ENCODE data around the gene FNDC1. TPM values are rescaled to one million over a fixed set of nuclear protein-coding genes. Genes with fewer than 3 reads are reported as not detected.

FNDC1 gene
- total and polyA plus RNA-seq, 12 donors: 0.07 to 6.2 (median 2.7) TPM

DNA sequence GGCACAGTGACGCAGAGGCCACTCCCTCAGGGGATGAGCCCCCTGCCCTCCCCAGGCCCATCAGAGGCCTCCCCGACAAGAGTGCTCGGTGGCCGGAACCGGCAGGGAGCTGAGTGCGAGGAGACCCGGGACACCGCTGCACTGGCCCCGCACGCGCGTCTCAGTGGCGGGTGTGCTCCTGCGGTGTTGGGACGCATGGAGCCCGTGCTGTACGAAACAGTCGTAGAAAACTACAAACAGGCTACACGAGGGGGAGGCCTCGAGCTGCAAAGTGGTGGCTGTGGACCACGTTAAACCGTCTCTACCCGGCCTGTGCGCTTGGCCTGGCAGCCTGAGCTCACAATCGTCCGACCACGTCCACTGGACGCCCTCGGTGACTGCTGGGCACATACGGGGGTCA lies 40.2 kb upstream of the FNDC1 start:
- H3K9me3 ChIP-seq: no peaks in the 10 kb centered on the region
- ATAC-seq (no peak), DNase-seq (no peak)
- intact Hi-C loops (cut with DNase I): no loop called here
- peaks cover 0 to 24% (median 13%) of the 10 kb centered on the region in 9 donors for H3K4me1 ChIP-seq
- TF ChIP-seq, protein P1, sequence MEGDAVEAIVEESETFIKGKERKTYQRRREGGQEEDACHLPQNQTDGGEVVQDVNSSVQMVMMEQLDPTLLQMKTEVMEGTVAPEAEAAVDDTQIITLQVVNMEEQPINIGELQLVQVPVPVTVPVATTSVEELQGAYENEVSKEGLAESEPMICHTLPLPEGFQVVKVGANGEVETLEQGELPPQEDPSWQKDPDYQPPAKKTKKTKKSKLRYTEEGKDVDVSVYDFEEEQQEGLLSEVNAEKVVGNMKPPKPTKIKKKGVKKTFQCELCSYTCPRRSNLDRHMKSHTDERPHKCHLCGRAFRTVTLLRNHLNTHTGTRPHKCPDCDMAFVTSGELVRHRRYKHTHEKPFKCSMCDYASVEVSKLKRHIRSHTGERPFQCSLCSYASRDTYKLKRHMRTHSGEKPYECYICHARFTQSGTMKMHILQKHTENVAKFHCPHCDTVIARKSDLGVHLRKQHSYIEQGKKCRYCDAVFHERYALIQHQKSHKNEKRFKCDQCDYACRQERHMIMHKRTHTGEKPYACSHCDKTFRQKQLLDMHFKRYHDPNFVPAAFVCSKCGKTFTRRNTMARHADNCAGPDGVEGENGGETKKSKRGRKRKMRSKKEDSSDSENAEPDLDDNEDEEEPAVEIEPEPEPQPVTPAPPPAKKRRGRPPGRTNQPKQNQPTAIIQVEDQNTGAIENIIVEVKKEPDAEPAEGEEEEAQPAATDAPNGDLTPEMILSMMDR (IDR thresholded peaks at IDR 0.05): no peak
- no peak overlapping the region for H3K4me3 ChIP-seq
- no peaks in the 10 kb centered on the region for H3K36me3 ChIP-seq
- no peak overlapping the region for H3K27ac ChIP-seq
- WGBS, 2 donors: 98 to 99% methylated on average over 29 to 30 of the region's 30 CpGs
- H3K27me3 ChIP-seq: no peaks in the 10 kb centered on the region

DNA sequence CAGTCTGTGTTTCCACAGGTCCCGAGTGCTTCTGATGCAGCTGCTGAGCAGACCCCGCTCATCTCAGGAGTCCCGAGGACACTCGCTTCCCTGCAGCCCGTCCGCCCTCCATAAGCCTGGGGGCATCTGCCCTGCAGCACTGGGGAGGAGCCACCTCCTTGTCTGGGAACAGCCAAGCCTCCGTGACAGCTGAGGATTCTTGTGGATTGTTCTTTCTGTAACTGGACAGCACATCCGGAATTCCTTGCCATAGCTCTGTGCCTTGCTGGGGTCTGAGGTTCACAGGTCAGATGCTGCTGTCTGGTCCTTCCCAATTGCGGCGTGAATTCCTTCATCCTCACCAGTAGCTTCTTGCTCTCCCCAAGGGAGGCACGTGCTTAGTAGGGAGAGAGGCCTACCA lies 38.4 kb upstream of the FNDC1 start:
- Histone ChIP-seq H3K4me3 (no peak overlapping the region), H3K27me3 (peaks cover 0 to 5% (median 0%) of the 10 kb centered on the region in 7 donors), H3K36me3 (no peaks in the 10 kb centered on the region), H3K4me1 (peaks cover 0 to 17% (median 7%) of the 10 kb centered on the region in 9 donors), H3K27ac (no peak overlapping the region), H3K9me3 (no peaks in the 10 kb centered on the region)
- TF ChIP-seq, protein P1 (IDR thresholded peaks at IDR 0.05): no peak
- ATAC-seq (no peak), DNase-seq (no peak)
- WGBS, 2 donors: 89 to 92% methylated on average over 11 of the region's 11 CpGs
- intact Hi-C loops (cut with DNase I): loop anchor here in 8 of 10 donors (5.0 to 10.0 kb wide), 5 partner anchors 86 to 426 kb away; partner anchors contain the start of genes RSPH3 (in 5 of the 8) and TAGAP (in 3 of the 8)

GRCh38 chr6:159131709-159132108 lies 37.5 kb upstream of the FNDC1 start:
- TF ChIP-seq, protein P1 (IDR thresholded peaks at IDR 0.05): no peak
- intact Hi-C loops (cut with DNase I): loop anchor here in 8 of 10 donors (5.0 to 10.0 kb wide), 5 partner anchors 87 to 427 kb away; partner anchors contain the start of genes RSPH3 (in 5 of the 8) and TAGAP (in 3 of the 8)
- DNase-seq: no peak
- Histone ChIP-seq H3K27me3 (peaks cover 0 to 10% (median 0%) of the 10 kb centered on the region in 7 donors), H3K9me3 (no peaks in the 10 kb centered on the region), H3K4me3 (no peak overlapping the region), H3K36me3 (no peaks in the 10 kb centered on the region), H3K27ac (no peak overlapping the region), H3K4me1 (peaks cover 0 to 10% (median 0%) of the 10 kb centered on the region in 9 donors)
- no peak for ATAC-seq
- WGBS, 2 donors: 72 to 79% methylated on average over 6 of the region's 6 CpGs

DNA sequence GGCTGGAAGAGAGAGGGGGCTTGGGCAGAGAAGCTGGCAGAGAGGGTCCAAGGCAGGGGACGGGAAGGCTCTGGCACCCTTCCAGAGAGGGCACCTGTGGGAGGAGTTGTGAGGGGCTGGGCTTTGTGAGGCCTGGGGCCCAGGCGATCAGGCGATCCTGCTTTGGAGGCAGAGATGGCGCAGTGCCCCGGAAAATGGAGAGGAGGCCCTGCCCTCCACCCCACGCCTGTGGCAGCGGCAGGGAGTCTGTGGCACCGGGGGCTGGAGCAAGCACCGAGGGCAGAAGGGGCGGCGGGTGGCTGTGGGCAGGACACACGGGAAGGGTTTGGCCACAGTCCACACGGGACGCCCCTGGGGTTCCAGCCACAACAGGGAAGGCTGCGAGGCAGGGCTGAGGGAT lies 36.5 kb upstream of the FNDC1 start:
- no peaks in the 10 kb centered on the region for H3K9me3 ChIP-seq
- H3K4me1 ChIP-seq: peaks cover 0 to under 1% (median 0%) of the 10 kb centered on the region in 9 donors
- peaks cover 0 to 10% (median 3%) of the 10 kb centered on the region in 7 donors for H3K27me3 ChIP-seq
- no peak overlapping the region for H3K4me3 ChIP-seq
- TF ChIP-seq, protein P1 (IDR thresholded peaks at IDR 0.05): no peak
- intact Hi-C loops (cut with DNase I): loop anchor here in 8 of 10 donors (5.0 to 10.0 kb wide), 5 partner anchors 88 to 428 kb away; partner anchors contain the start of genes RSPH3 (in 5 of the 8) and TAGAP (in 3 of the 8)
- no peaks in the 10 kb centered on the region for H3K36me3 ChIP-seq
- DNase-seq: no peak
- 84 to 88% methylated on average over 15 of the region's 15 CpGs for WGBS, 2 donors
- ATAC-seq: no peak
- no peak overlapping the region for H3K27ac ChIP-seq

Measured in heart right ventricle (tissue), 16 donors.